ENCODE data around the gene HS1BP3.

- TF ChIP-seq EGR1 (IDR thresholded peaks at IDR 0.05; ENCODE audit: low read depth): no peak
- TF ChIP-seq, protein P1, sequence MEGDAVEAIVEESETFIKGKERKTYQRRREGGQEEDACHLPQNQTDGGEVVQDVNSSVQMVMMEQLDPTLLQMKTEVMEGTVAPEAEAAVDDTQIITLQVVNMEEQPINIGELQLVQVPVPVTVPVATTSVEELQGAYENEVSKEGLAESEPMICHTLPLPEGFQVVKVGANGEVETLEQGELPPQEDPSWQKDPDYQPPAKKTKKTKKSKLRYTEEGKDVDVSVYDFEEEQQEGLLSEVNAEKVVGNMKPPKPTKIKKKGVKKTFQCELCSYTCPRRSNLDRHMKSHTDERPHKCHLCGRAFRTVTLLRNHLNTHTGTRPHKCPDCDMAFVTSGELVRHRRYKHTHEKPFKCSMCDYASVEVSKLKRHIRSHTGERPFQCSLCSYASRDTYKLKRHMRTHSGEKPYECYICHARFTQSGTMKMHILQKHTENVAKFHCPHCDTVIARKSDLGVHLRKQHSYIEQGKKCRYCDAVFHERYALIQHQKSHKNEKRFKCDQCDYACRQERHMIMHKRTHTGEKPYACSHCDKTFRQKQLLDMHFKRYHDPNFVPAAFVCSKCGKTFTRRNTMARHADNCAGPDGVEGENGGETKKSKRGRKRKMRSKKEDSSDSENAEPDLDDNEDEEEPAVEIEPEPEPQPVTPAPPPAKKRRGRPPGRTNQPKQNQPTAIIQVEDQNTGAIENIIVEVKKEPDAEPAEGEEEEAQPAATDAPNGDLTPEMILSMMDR (IDR thresholded peaks at IDR 0.05 in 2 of 3, conservative IDR thresholded peaks at IDR 0.05 in 1 of 3; ENCODE audit: borderline replicate concordance in 1 of 3, insufficient read depth in 1 of 3, low read depth in 2 of 3, low read length in 2 of 3): no peak
- no peak for TF ChIP-seq ELF1 (IDR thresholded peaks at IDR 0.05; ENCODE audit: borderline replicate concordance, low read depth)
- TF ChIP-seq POLR2A (IDR thresholded peaks at IDR 0.05; ENCODE audit: borderline replicate concordance, extremely low read depth, insufficient read depth, insufficient read length): no peak
- TF ChIP-seq CEBPB (IDR thresholded peaks at IDR 0.05; ENCODE audit: low read depth): no peak
- TF ChIP-seq POLR2AphosphoS5 (IDR thresholded peaks at IDR 0.05; ENCODE audit: low read depth, low read length): no peak
- TF ChIP-seq SP1 (IDR thresholded peaks at IDR 0.05; ENCODE audit: low read depth): no peak
- no peak for TF ChIP-seq JUND (IDR thresholded peaks at IDR 0.05)
- TF ChIP-seq EZH2 (IDR thresholded peaks at IDR 0.05): no peak
- no peak for TF ChIP-seq EZH2phosphoT487 (IDR thresholded peaks at IDR 0.05; ENCODE audit: borderline replicate concordance)
- TF ChIP-seq RAD21 (IDR thresholded peaks at IDR 0.05; ENCODE audit: low read depth): no peak
- no peak for TF ChIP-seq ZNF274 (IDR thresholded peaks at IDR 0.05; ENCODE audit: low read depth, low read length)
- TF ChIP-seq, protein P2, sequence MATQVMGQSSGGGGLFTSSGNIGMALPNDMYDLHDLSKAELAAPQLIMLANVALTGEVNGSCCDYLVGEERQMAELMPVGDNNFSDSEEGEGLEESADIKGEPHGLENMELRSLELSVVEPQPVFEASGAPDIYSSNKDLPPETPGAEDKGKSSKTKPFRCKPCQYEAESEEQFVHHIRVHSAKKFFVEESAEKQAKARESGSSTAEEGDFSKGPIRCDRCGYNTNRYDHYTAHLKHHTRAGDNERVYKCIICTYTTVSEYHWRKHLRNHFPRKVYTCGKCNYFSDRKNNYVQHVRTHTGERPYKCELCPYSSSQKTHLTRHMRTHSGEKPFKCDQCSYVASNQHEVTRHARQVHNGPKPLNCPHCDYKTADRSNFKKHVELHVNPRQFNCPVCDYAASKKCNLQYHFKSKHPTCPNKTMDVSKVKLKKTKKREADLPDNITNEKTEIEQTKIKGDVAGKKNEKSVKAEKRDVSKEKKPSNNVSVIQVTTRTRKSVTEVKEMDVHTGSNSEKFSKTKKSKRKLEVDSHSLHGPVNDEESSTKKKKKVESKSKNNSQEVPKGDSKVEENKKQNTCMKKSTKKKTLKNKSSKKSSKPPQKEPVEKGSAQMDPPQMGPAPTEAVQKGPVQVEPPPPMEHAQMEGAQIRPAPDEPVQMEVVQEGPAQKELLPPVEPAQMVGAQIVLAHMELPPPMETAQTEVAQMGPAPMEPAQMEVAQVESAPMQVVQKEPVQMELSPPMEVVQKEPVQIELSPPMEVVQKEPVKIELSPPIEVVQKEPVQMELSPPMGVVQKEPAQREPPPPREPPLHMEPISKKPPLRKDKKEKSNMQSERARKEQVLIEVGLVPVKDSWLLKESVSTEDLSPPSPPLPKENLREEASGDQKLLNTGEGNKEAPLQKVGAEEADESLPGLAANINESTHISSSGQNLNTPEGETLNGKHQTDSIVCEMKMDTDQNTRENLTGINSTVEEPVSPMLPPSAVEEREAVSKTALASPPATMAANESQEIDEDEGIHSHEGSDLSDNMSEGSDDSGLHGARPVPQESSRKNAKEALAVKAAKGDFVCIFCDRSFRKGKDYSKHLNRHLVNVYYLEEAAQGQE (IDR thresholded peaks at IDR 0.05; ENCODE audit: low read depth): no peak
Observed at GRCh38 chr2:20588918-20589871, 61.7 kb downstream of the HS1BP3 start.

All from HCT116 (cell line).